ENCODE data around the gene UBE2QL1. TPM values are rescaled to one million over a fixed set of nuclear protein-coding genes. Genes with fewer than 3 reads are reported as not detected.

The UBE2QL1 gene
- total and polyA plus RNA-seq, 2 of the 8 experiments (the other 6 are each of a cell fraction or from before 2014, with no cell fraction given) = 0.43 to 0.65 TPM

- H3K4me1 ChIP-seq (replicated peaks in 1 of 4; ENCODE audit: control insufficient read depth in 3 of 4, insufficient read depth in 4 of 4, low read length in 3 of 4) = peaks cover 0 to 3% (median 0%) of the 10 kb centered on the region in 4 experiments; a peak in 3 of 7 replicates
- H2AFZ ChIP-seq (ENCODE audit: low read length) = no peak overlapping the region
- H3K36me3 ChIP-seq (ENCODE audit: control insufficient read depth in 2 of 4, insufficient read depth in 4 of 4, low read length in 3 of 4) = no peaks in the 10 kb centered on the region
- H3K27me3 ChIP-seq (replicated peaks in 1 of 4; ENCODE audit: control insufficient read depth in 3 of 4, extremely low read depth in 1 of 4, insufficient read depth in 3 of 4, low read length in 3 of 4) = no peaks in the 10 kb centered on the region; a peak in 1 of 7 replicates
- no peaks in the 10 kb centered on the region for H3K79me1 ChIP-seq (ENCODE audit: low read depth, low read length)
- no peaks in the 10 kb centered on the region for H4K20me1 ChIP-seq (replicated peaks in 1 of 2; ENCODE audit: control insufficient read depth in 1 of 2, insufficient read depth in 2 of 2, low read length in 2 of 2)
- H2AK5ac ChIP-seq (ENCODE audit: low read depth, low read length) = no peak overlapping the region
- no peak overlapping the region for H2BK12ac ChIP-seq (ENCODE audit: low read depth, low read length)
- ChIA-PET CTCF (ENCODE audit: partially characterized antibody) (interaction anchor here (0.6 kb wide), 1 partner anchor 817 kb away, joined by 3 read pairs; no protein-coding TSS in a partner anchor), POLR2A (ENCODE audit: partially characterized antibody) (no interaction called here)
- no peaks in the 10 kb centered on the region for H3K9me3 ChIP-seq (ENCODE audit: insufficient read depth in 2 of 2, low read depth in 1 of 2, low read length in 1 of 2)
- no peak overlapping the region for H3K4ac ChIP-seq (replicated peaks; ENCODE audit: insufficient read length, low read depth, low read length)
- no peak for DNase-seq (ENCODE audit: low read depth in 1 of 2, low spot score in 2 of 2)
- WGBS, 2 experiments (ENCODE audit: extremely low coverage in 1 of 2, insufficient coverage in 1 of 2, insufficient read length in 1 of 2, insufficient replicate concordance in 2 of 2, low coverage in 1 of 2, low lambda C conversion rate in 2 of 2, missing lambda C conversion rate in 1 of 2) = 88% methylated on average over 11 of the region's 11 CpGs; no CpG with 5 or more reads in 1 of the 2 experiments
- no peak overlapping the region for H2BK5ac ChIP-seq (ENCODE audit: low read depth, low read length)
- no peak overlapping the region for H3K18ac ChIP-seq (ENCODE audit: extremely low read depth, low read length)
- no peak overlapping the region for H3K56ac ChIP-seq (replicated peaks; ENCODE audit: insufficient read length, low read depth, low read length)
- no peak overlapping the region for H4K5ac ChIP-seq (ENCODE audit: insufficient read length, low read depth, low read length)
- H2BK120ac ChIP-seq (replicated peaks; ENCODE audit: low read depth, low read length) = no peak overlapping the region
- no peak overlapping the region for H3K4me2 ChIP-seq (ENCODE audit: insufficient read depth in 1 of 2, low read depth in 2 of 2, low read length in 2 of 2)
- H3K23ac ChIP-seq (ENCODE audit: insufficient read length) = no peak overlapping the region
- no peak overlapping the region for H3K14ac ChIP-seq (ENCODE audit: insufficient read length)
- no peak overlapping the region for H3K27ac ChIP-seq (ENCODE audit: low read depth, low read length)
- no peak for FAIRE-seq
- no peaks in the 10 kb centered on the region; the same call in 1 of the 2 replicates for H3K23me2 ChIP-seq (ENCODE audit: low read depth, low read length)
- no peak overlapping the region for H2BK20ac ChIP-seq (ENCODE audit: low read length)
- H2BK15ac ChIP-seq (ENCODE audit: low read length) = no peak overlapping the region
- H4K91ac ChIP-seq (replicated peaks; ENCODE audit: insufficient read length, low read length) = no peak overlapping the region
- H4K8ac ChIP-seq (ENCODE audit: extremely low read depth, insufficient read depth, low read length) = no peak overlapping the region
- no peaks in the 10 kb centered on the region for H3K79me2 ChIP-seq (ENCODE audit: control insufficient read depth in 1 of 2, insufficient read depth in 2 of 2, low read length in 2 of 2)
- no peak overlapping the region for H3K9ac ChIP-seq (replicated peaks in 1 of 4; ENCODE audit: extremely low read depth in 1 of 4, low read depth in 3 of 4, low read length in 3 of 4)
- H3K4me3 ChIP-seq (ENCODE audit: extremely low read depth in 1 of 4, insufficient read depth in 2 of 4, low read depth in 3 of 4, low read length in 4 of 4) = no peak overlapping the region
- no peak for TF ChIP-seq PHF8 (conservative IDR thresholded peaks at IDR 0.05; ENCODE audit: low read depth, low read length)
- no peak for TF ChIP-seq HDAC2 (IDR thresholded peaks at IDR 0.05; ENCODE audit: borderline replicate concordance in 1 of 2, low read depth in 2 of 2, low read length in 2 of 2)
- TF ChIP-seq TBP (IDR thresholded peaks at IDR 0.05; ENCODE audit: low read depth, low read length) = no peak
- no peak for TF ChIP-seq CBX8 (IDR thresholded peaks at IDR 0.05; ENCODE audit: borderline replicate concordance, low read depth, low read length)
- TF ChIP-seq EP300 (IDR thresholded peaks at IDR 0.05; ENCODE audit: borderline replicate concordance in 1 of 2, low read depth in 2 of 2, low read length in 2 of 2) = no peak
- no peak for TF ChIP-seq SAP30 (IDR thresholded peaks at IDR 0.05; ENCODE audit: insufficient read depth, insufficient replicate concordance, low read length)
- no peak for TF ChIP-seq RFX5 (IDR thresholded peaks at IDR 0.05; ENCODE audit: borderline replicate concordance, low read depth, low read length)
- TF ChIP-seq RAD21 (IDR thresholded peaks at IDR 0.05 in 1 of 2, conservative IDR thresholded peaks at IDR 0.05 in 1 of 2; ENCODE audit: low read depth in 2 of 2, low read length in 2 of 2) = no peak
- no peak for TF ChIP-seq SIN3A (conservative IDR thresholded peaks at IDR 0.05 in 1 of 2, IDR thresholded peaks at IDR 0.05 in 1 of 2; ENCODE audit: low read depth in 1 of 2, low read length in 2 of 2)
- TF ChIP-seq POU5F1 (IDR thresholded peaks at IDR 0.05; ENCODE audit: low read depth, low read length) = no peak
- no peak for TF ChIP-seq BCL11A (IDR thresholded peaks at IDR 0.05; ENCODE audit: low read depth in 2 of 2, low read length in 2 of 2)
- no peak for TF ChIP-seq CREB1 (IDR thresholded peaks at IDR 0.05)
- TF ChIP-seq MAX (IDR thresholded peaks at IDR 0.05) = no peak
Measured at GRCh38 chr5:6478793-6479192, 30.1 kb downstream of the UBE2QL1 start.

All from H1 (cell line).